Subcutaneous adipose tissue (tissue), 4 donors: ENCODE data around the gene MEAK7. TPM values are rescaled to one million over a fixed set of nuclear protein-coding genes. Genes with fewer than 3 reads are reported as not detected.

Source experiments
- total RNA-seq, 4 donors: library from RNA; depleted of rRNA; stranded (reverse); fragments of >200 nt; gene quantifications; one replicate each; pipeline ENCODE4 v1.1.0, GENCODE V29; 2016
- TF ChIP-seq, protein P1 (sequence below): fragments of 450-650 bp; IDR thresholded peaks from one replicate; pipeline ENCODE4 v1.5.1; 2016; ENCODE audit warnings: low read depth, mild to moderate bottlenecking, control low read depth, antibody characterized with exemption, moderate library complexity

The MEAK7 gene
- total RNA-seq, 4 donors from 2014 or later: 4.2 to 14.3 (median 11.8) TPM

DNA sequence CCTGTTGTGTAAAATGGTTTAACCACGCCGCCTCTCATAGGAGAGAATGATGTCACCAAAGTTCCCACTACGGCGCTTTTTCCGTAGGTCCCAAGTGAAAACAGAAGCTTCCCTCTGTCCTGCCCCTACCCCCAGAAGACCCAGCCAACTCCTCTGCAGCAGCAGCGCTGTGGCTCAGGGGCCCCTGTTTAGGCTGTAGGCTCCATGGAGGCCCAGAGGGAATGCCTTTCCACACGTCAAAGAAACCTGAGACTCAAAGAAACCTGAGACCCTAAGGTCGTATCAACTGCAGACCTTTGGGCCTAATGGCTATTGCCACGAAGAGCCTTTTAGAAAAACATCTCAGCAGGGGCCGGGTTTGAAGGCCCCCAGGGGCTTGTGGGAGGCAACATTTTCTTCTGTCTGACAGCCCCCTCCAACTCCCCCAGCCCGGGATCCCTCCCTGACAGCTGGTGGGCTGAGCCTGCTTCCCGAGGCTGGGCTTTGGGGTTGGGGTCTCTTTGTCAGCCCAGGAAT is 43.1 kb upstream of the MEAK7 start:
- TF ChIP-seq, protein P1, sequence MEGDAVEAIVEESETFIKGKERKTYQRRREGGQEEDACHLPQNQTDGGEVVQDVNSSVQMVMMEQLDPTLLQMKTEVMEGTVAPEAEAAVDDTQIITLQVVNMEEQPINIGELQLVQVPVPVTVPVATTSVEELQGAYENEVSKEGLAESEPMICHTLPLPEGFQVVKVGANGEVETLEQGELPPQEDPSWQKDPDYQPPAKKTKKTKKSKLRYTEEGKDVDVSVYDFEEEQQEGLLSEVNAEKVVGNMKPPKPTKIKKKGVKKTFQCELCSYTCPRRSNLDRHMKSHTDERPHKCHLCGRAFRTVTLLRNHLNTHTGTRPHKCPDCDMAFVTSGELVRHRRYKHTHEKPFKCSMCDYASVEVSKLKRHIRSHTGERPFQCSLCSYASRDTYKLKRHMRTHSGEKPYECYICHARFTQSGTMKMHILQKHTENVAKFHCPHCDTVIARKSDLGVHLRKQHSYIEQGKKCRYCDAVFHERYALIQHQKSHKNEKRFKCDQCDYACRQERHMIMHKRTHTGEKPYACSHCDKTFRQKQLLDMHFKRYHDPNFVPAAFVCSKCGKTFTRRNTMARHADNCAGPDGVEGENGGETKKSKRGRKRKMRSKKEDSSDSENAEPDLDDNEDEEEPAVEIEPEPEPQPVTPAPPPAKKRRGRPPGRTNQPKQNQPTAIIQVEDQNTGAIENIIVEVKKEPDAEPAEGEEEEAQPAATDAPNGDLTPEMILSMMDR: no peak

DNA sequence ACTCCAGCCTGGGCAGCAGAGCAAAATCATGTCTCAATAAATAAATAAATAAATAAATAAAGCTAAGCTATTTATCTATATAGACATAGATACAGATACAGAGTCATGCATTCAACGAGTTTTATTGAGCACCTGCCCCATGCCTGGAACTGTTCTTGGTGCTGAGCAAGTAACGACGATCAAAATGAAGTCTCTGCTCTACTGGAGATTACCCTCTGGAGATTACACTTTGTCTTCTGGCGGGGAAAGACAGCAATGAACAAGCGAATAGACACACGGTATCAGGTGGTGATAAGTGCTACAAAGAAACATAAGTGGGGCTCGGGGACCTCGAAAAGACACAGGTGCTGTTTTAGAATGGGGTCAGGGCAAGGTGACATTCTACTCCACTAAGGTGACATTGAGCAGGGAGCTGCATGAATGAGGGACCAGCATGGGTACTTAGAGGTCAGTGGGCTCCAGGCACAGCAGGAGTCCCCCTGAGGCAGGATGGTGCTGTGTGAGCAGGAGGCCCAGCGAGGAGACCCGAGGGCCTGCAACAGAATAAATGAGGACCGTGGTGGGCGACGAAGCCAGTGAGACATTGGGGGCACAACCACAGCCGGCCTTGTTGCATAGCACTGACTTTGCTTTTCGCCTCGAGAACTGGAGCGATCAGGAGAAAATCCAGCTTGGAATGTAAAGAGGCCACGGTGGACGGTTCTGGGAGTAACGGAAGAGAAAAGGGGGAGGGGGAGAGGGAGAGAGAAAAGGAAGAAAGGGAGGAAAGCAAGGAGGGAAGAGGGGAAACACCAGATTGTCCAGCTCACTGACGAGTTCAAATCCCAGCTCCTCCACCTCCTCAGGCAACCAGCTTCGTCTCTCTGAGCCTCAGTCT is 42.4 kb upstream of the MEAK7 start:
- TF ChIP-seq, protein P1: no peak

DNA sequence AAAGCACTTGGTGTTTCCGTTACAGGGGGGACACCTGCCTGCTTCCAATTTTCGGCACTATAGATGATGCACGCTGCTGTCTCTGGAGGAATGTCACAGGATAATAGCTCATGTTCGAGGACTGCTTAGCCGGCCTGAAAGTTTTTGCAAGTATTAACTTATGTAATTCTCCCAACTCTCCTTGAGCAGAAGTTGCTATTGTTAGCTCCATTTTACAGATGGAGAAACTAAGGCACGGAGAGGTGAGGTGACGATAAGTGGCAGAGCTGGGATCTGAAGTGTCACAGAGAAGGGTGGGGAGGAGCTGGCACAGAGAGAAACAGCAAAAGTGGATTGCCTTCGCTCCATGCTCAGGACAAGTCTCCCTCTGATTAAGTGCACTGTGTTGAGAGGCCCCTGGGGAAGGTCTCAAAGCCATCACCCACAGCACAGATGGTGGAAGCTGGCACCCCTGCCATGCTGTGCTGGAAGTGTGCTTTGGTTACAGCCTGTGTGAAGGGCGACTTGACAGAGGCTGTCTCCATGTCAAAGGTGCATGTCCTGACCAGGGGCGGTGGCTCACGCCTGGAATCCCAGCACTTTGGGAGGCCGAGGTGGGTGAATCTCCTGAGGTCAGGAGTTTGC is 40.8 kb upstream of the MEAK7 start:
- TF ChIP-seq, protein P1: no peak

DNA sequence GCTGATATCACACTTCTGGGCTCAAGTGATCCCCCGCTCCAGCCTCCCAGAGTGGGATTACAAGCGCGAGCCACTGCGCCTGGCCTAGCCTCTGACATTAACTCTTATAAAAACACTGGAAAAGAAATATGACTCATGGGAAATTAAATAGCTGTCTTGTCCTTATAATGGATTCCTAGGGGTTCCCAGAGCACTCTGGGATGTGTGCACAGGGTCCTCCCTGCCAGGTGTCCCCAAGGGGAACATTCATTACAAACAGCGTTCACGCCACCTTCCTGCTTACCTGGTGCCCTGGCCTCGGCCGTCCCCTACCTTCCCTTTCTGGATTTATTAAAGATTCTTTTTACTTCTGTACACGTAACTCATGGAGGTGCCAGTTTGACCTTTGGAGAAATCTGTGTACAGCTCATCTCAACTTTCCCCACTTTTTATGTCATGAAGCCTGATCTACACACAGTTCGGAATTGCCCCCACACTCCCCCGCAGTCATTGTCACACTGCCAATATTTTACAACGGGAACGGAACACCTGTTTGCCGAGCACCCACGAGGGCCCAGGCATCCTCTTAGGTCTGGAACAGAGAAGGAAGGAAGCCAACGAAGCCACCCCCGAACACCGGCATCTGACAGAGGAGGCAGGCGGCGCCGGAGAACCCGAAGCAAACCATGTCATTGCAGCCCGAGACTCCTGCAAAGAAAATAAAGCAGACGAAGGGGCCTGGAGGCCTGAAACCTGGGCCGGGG is 39.7 kb upstream of the MEAK7 start:
- TF ChIP-seq, protein P1: no peak

DNA sequence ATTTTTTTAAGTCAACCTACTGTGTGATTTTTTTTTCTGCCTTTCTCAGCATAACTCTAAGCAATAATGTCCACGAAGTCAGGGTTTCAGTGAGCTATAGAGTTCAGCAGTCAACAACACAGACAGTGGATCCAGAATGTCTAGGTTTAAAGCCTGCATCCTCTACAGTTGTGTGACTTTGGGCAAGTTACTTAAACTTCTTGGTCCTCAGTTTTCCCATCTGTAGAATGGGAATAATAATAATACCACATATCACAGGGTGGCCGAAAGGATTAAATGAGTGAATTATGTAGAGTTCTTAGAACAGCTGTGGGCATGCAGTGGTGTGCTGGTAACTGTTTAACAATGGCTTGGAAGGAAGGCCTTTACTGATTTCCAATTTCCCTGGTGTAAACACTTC is 38.8 kb upstream of the MEAK7 start:
- TF ChIP-seq, protein P1: no peak

DNA sequence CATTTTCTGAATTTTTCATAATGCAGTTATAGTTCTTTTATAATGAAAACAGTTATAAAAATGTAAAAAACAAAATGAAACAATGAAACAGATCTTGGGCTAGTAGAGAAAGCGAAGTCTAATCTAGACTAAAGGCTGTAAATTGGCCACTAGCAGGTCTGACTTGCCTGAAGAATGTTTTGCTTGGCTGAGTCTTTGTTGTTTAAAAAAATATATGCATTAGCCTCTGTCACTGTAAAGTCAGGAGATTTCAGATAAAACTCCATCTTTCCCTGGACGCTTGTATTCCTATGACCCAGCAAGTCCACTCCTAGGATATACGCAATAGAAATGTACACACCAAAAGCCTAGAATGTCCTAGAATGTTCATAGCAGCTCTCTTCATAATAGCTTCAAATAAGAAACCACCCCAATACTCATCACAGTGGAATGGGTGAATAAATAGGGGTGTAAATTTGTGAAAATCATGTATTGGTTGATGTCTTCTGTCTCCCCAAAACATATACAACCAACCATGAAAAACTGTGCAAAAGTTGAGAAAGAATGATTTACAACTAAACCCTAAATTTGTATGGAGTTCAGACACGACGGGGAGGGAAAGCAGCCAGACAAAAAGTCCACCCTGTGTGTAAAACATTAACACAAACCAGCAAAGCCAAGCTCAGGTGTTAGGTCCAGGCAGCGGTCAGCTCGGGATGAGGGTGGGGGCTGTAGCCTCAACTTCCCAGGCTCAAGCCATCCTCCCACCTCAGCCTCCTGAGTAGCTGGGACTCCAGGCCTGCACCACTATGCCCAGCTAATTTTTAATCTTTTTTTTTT is 37.7 kb upstream of the MEAK7 start:
- TF ChIP-seq, protein P1: no peak
